Kidney (tissue), 14 donors: Measurements from ENCODE around the gene UNC93B1. TPM values are rescaled to one million over a fixed set of nuclear protein-coding genes. Genes with fewer than 3 reads are reported as not detected.

Experiments
- DNase-seq, 5 donors: peaks; one replicate each; pipeline ENCODE4 v3.0.0-alpha.2; 2013 to 2020
- FAIRE-seq: peaks from 2 replicates; lab custom pipeline; 2012; peaks lifted over from hg19 to GRCh38; lab: Jason Lieb, UNC
- H3K27ac ChIP-seq, 2 donors: one replicate each; pipeline ENCODE4 v1.7.0; 2013; ENCODE audit warnings: low read depth in 2 of 2, low read length in 2 of 2, inconsistent platforms in 1 of 2
- H3K27me3 ChIP-seq: one replicate; pipeline ENCODE4 v1.7.1; 2013; ENCODE audit warnings: low read length, inconsistent platforms; ENCODE audit not compliant: control insufficient read depth, insufficient read depth
- H3K36me3 ChIP-seq, 3 donors: one replicate each; pipeline versions ENCODE4 v1.7.0 to v1.7.1; 2013; ENCODE audit warnings: low read length in 3 of 3, control low read depth in 1 of 3, inconsistent platforms in 1 of 3; ENCODE audit not compliant: insufficient read depth in 3 of 3, control insufficient read depth in 2 of 3
- H3K4me1 ChIP-seq, 3 donors: one replicate each; pipeline versions ENCODE4 v1.7.0 to v1.7.1; 2013; ENCODE audit warnings: low read length in 3 of 3, inconsistent platforms in 1 of 3, low read depth in 1 of 3; ENCODE audit not compliant: control insufficient read depth in 2 of 3, insufficient read depth in 2 of 3
- H3K4me3 ChIP-seq, 3 donors: one replicate each; pipeline versions ENCODE4 v1.7.0 to v1.8.1; 2013; ENCODE audit warnings: low read length in 3 of 3, control low read depth in 1 of 3, inconsistent platforms in 1 of 3
- H3K9ac ChIP-seq, 3 donors: one replicate each; pipeline versions ENCODE4 v1.7.0 to v1.7.1; 2013; ENCODE audit warnings: low read length in 3 of 3, control low read depth in 1 of 3, inconsistent platforms in 1 of 3
- H3K9me3 ChIP-seq, 3 donors: one replicate each; pipeline versions ENCODE4 v1.7.0 to v1.7.1; 2013; ENCODE audit warnings: low read length in 3 of 3, control low read depth in 1 of 3, inconsistent platforms in 1 of 3; ENCODE audit not compliant: control insufficient read depth in 2 of 3, insufficient read depth in 1 of 3
- intact Hi-C: fragments of 100-400 bp; cut with DNase I; formaldehyde crosslinking; loops from one replicate; pipeline ENCODE4 v1.11.1; 2022
- polyA plus RNA-seq: library from polyadenylated mRNA; stranded (reverse); fragments of 350-450 nt; fragmentation: Illumina TruSeq; extraction: RNeasy Lipid Tissue Mini Kit (QIAGEN cat#74804); gene quantifications from one replicate; pipeline ENCODE4 v1.2.3, GENCODE V29; 2014; ENCODE audit warnings: low read depth, low replicate concordance; ENCODE audit not compliant: insufficient read depth
- total RNA-seq: library from RNA; stranded (reverse); fragmentation: NEBNext Ultra II Directional; extraction: Animal tissue kit (Norgen Biotek cat#: 25700); gene quantifications from one replicate; pipeline ENCODE4 v1.2.1, GENCODE V29; 2021
- TF ChIP-seq, protein P1 (sequence below): IDR thresholded peaks from 3 replicates; pipeline ENCODE4 v1.5.1; 2012; ENCODE audit warnings: mild to moderate bottlenecking, moderate library complexity, borderline replicate concordance; ENCODE audit not compliant: insufficient read depth; ENCODE audit errors: extremely low read depth
- donor health status: control.
- donor health status: control.
- donor health status: control.
- donor health status: control.
- donor health status: control.
- donor health status: DM: yes; HTN: yes; CAD: no.
- donor health status: Normal renal cell carcinoma (clear cell type).

The UNC93B1 gene
- total and polyA plus RNA-seq, 2 donors from 2014 or later: 21.3 to 67.9 TPM

DNA sequence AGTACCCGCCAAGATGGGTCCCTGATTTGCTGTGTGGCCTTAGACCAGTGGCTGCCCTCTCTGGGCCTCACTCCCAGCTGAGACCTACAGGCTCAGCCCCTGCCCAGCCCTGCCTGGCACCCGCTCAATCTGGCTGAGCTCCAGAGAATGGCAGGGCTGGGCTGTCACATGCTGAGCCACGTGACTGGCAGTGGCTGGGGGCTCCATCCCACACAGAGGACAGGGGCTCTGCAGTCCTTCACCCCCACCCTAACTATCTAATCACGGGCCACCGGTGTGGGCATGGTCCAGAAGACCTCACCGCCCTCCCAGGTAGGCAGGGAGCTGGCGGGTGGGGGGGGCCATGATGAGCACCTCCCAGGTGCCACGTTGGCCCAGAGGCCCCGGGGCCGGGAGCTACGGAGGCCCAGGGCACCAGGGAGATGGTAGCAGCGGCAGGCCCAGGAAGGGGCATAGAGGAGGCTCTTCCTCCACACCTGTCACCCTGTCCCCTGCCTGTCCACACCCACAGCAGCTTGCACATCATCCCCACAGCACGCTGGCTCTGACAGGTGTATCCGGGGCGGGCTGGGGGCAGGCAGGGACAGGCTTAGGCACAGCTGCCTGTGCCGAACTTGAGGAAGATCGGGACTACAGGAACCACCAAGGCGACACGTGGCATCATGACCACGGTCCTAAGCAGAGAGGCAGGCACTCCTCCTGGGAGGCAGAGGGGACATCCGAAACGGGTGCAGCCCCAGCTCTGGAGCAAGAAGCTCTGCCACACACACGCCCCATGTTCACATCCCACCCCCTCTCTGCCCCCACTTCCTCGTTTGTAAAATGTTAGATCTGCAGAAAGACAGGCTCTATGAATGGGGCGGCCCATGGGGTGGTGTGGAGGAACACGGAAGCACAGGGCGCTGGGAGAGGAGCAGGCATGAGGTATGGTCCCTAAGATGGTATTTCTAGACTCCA lies 4.8 kb upstream of the UNC93B1 start:
- TF ChIP-seq, protein P1, sequence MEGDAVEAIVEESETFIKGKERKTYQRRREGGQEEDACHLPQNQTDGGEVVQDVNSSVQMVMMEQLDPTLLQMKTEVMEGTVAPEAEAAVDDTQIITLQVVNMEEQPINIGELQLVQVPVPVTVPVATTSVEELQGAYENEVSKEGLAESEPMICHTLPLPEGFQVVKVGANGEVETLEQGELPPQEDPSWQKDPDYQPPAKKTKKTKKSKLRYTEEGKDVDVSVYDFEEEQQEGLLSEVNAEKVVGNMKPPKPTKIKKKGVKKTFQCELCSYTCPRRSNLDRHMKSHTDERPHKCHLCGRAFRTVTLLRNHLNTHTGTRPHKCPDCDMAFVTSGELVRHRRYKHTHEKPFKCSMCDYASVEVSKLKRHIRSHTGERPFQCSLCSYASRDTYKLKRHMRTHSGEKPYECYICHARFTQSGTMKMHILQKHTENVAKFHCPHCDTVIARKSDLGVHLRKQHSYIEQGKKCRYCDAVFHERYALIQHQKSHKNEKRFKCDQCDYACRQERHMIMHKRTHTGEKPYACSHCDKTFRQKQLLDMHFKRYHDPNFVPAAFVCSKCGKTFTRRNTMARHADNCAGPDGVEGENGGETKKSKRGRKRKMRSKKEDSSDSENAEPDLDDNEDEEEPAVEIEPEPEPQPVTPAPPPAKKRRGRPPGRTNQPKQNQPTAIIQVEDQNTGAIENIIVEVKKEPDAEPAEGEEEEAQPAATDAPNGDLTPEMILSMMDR: no peak
- intact Hi-C loops: no loop called here
- FAIRE-seq: no peak
- H3K9ac ChIP-seq: peak overlapping the region in 1 of 3 donors; percentile 26
- H3K27me3 ChIP-seq: no peaks in the 10 kb centered on the region
- peaks cover 0 to 34% (median 18%) of the 10 kb centered on the region in 3 donors for H3K4me1 ChIP-seq
- H3K9me3 ChIP-seq: no peaks in the 10 kb centered on the region
- no peaks in the 10 kb centered on the region for H3K36me3 ChIP-seq
- peak in 1 of 5 donors; percentile 82 for DNase-seq
- H3K27ac ChIP-seq: peak overlapping the region in 1 of 2 donors; percentile 34
- H3K4me3 ChIP-seq: peak overlapping the region in 1 of 3 donors; percentile 15

DNA sequence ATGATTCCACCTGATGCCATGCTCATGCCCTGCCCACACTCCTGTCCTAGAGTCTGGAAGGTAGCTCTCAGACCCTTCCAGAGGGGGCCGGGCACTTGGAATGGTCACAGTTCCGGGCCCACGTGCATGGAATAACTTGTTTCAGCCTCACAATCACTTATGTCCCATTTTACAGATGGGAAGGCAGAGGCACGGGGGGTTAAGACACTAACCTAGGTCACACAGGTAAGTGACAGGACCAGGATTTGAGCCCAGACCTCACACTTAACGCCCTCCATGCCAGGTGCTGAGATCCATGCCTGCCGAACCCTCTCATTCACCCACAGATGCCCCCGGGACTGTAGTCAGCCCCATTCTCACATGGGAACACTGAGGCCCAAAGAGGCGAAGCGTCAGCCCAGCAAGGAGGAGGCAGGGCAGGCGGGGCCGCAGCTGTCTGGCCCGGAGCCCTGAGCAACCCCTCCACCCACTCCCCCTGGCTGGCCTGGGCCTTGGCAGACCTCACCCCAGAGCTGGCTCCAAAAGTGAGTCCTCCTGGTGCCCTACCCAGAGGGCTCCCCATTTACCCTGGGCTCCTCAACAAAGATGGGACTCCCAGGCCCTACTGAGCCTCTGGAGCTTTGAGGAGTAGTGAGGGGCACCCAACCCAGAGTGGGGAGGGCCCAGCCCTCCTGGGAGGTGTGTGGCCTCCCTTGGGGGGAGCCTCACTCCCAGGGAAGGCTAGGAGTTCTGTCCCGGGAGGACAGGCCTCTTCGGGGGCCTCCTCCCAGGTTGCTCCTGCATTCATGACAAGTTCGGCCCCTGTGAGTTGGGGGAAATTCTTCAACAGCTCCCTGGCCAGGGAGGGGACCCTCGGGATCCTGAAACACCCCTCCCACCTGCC lies 3.8 kb upstream of the UNC93B1 start:
- intact Hi-C loops: no loop called here
- Histone ChIP-seq H3K9ac (no peak overlapping the region), H3K9me3 (no peaks in the 10 kb centered on the region), H3K4me1 (peaks cover 0 to 27% (median 18%) of the 10 kb centered on the region in 3 donors), H3K27ac (no peak overlapping the region), H3K4me3 (no peak overlapping the region), H3K27me3 (no peaks in the 10 kb centered on the region), H3K36me3 (no peaks in the 10 kb centered on the region)
- no peak for FAIRE-seq
- peak in 2 of 5 donors; percentile 33 to 75 for DNase-seq
- TF ChIP-seq, protein P1: no peak

DNA sequence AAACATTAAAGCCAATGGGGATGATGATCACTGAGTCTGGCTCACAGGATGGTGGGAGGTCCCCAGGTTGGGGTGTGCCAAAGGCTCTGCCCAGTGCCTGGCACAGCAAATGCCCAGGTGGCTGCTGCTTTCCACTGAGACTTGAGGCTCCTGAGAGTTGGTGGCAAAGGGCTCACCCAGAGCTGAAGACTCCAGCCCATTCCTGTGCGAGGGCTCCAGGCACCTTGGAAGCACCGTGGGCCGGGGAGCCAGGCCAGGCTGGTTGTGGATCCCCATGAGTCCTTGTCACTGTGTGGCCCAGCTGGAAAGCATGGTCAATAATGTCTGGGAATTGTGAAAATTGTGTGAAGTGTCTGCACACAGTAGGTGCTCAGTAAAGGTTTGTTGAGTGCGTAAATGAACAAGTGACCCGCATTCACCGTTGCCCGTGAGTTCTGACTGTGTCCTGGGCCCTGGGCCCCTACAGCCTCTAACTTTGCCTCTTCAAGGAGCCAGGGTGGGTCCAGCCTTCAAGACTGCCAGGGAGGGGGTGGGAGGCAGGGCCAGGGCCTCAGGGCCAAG lies 2.8 kb upstream of the UNC93B1 start:
- Histone ChIP-seq H3K9me3 (no peaks in the 10 kb centered on the region), H3K27me3 (no peaks in the 10 kb centered on the region), H3K9ac (no peak overlapping the region), H3K27ac (no peak overlapping the region), H3K4me3 (no peak overlapping the region), H3K36me3 (no peaks in the 10 kb centered on the region), H3K4me1 (peaks cover 0 to 19% (median 10%) of the 10 kb centered on the region in 3 donors)
- intact Hi-C loops: no loop called here
- TF ChIP-seq, protein P1: no peak
- DNase-seq (peak in 1 of 5 donors; percentile 53), FAIRE-seq (no peak)
